GM12865 (cell line): ENCODE measurements around the gene TIAM2.

Experiments used
- DNase-seq: peaks from one replicate; pipeline ENCODE4 v3.0.0; 2010; ENCODE audit warnings: low read depth
- H3K4me3 ChIP-seq: 2 replicates; pipeline ENCODE4 v1.5.1; 2011; ENCODE audit warnings: mild to moderate bottlenecking, low read depth, low read length, control low read depth
- CTCF ChIP-seq: IDR thresholded peaks from 2 replicates; pipeline ENCODE4 v1.5.1; 2011; ENCODE audit warnings: low read length, control low read depth, low read depth, inconsistent platforms; ENCODE audit not compliant: insufficient read depth; ENCODE audit errors: missing control alignments

Gene TIAM2

GRCh38 chr6:154991207-154991606, 3.9 kb upstream of the TIAM2 start:
- no peak for TF ChIP-seq CTCF
- no peak for DNase-seq
- H3K4me3 ChIP-seq = no peak overlapping the region

GRCh38 chr6:154993026-154993425, 2.1 kb upstream of the TIAM2 start:
- TF ChIP-seq CTCF = no peak
- no peak for DNase-seq
- no peak overlapping the region for H3K4me3 ChIP-seq

- no peak for DNase-seq
- no peak overlapping the region for H3K4me3 ChIP-seq
- no peak for TF ChIP-seq CTCF
Observed at GRCh38 chr6:154993710-154994109, 1.4 kb upstream of the TIAM2 start.

GRCh38 chr6:154994836-154995253, 270 bp upstream of the TIAM2 start:
- TF ChIP-seq CTCF = no peak
- DNase-seq = no peak
- no peak overlapping the region for H3K4me3 ChIP-seq

- no peak overlapping the region for H3K4me3 ChIP-seq
- no peak for DNase-seq
- no peak for TF ChIP-seq CTCF
Observed at GRCh38 chr6:154996016-154996590, 988 bp downstream of the TIAM2 start.

GRCh38 chr6:154996841-154997311, 1.8 kb downstream of the TIAM2 start:
- TF ChIP-seq CTCF = no peak
- no peak for DNase-seq
- H3K4me3 ChIP-seq = no peak overlapping the region

- DNase-seq = no peak
- no peak overlapping the region for H3K4me3 ChIP-seq
- TF ChIP-seq CTCF = no peak
Observed at GRCh38 chr6:154998855-154999254, 3.7 kb downstream of the TIAM2 start.
